ENCODE data around the gene CFAP53. TPM values are rescaled to one million over a fixed set of nuclear protein-coding genes. Genes with fewer than 3 reads are reported as not detected.

The CFAP53 gene
- polyA plus RNA-seq, 1 donor from 2014 or later, result 0.64 TPM

DNA sequence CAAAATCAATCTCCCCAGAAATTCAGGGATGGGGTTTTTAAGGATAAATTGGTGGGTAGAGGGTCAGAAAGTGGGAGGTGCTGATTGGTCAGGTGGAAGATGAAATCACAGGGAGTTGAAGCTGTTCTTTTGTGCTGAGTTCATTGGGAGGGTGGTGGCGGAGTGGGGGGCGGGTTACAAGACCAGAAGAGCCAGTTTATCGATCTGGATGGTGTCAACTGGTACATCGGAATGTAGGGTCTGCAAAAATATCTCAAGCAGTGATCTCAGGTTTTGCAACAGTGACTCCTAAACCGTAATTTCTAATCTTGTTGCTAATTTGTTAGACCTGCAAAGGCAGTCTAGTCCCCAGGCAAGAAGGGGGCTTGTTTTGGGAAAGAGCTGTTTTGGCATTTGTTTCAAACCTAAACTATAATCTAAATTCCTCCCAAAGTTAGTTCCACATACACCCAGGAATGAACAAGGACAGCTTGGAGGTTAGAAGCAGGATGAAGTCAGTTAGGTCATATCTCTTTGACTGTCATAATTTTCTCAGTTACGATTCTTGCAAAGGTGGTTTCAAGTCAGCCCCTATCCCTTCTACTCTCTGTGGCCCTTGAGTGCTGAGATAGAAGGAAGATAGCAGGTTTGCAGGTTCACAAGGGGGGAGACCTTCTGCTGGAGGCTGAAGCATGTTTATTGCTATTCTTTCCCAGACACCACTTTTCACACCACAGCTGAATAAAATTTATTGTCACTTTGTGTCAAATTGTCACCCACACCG, 33.5 kb upstream of the CFAP53 start:
- H2AFZ ChIP-seq (ENCODE audit: low read depth, low read length), result no peak overlapping the region
- H3K27ac ChIP-seq (ENCODE audit: low read length), result no peak overlapping the region
- no peaks in the 10 kb centered on the region for H4K20me1 ChIP-seq (ENCODE audit: insufficient read depth)
- H3K9ac ChIP-seq (ENCODE audit: low read length), result no peak overlapping the region
- no peaks in the 10 kb centered on the region for H3K9me3 ChIP-seq (ENCODE audit: low read length)
- no peaks in the 10 kb centered on the region for H3K9me2 ChIP-seq (ENCODE audit: insufficient read depth, low read length)
- TF ChIP-seq EZH2 (IDR thresholded peaks at IDR 0.05; ENCODE audit: borderline replicate concordance, insufficient read depth, low read length, poor library complexity, severe bottlenecking) (no peak), TAF1 (IDR thresholded peaks at IDR 0.05; ENCODE audit: low read depth) (no peak), EP300 (conservative IDR thresholded peaks at IDR 0.05; ENCODE audit: poor library complexity, severe bottlenecking) (no peak), MXI1 (conservative IDR thresholded peaks at IDR 0.05; ENCODE audit: poor library complexity, severe bottlenecking) (no peak), RAD21 (conservative IDR thresholded peaks at IDR 0.05) (no peak), POLR2AphosphoS5 (IDR thresholded peaks at IDR 0.05) (no peak), SMC3 (conservative IDR thresholded peaks at IDR 0.05; ENCODE audit: poor library complexity) (no peak)
- TF ChIP-seq, protein P1, sequence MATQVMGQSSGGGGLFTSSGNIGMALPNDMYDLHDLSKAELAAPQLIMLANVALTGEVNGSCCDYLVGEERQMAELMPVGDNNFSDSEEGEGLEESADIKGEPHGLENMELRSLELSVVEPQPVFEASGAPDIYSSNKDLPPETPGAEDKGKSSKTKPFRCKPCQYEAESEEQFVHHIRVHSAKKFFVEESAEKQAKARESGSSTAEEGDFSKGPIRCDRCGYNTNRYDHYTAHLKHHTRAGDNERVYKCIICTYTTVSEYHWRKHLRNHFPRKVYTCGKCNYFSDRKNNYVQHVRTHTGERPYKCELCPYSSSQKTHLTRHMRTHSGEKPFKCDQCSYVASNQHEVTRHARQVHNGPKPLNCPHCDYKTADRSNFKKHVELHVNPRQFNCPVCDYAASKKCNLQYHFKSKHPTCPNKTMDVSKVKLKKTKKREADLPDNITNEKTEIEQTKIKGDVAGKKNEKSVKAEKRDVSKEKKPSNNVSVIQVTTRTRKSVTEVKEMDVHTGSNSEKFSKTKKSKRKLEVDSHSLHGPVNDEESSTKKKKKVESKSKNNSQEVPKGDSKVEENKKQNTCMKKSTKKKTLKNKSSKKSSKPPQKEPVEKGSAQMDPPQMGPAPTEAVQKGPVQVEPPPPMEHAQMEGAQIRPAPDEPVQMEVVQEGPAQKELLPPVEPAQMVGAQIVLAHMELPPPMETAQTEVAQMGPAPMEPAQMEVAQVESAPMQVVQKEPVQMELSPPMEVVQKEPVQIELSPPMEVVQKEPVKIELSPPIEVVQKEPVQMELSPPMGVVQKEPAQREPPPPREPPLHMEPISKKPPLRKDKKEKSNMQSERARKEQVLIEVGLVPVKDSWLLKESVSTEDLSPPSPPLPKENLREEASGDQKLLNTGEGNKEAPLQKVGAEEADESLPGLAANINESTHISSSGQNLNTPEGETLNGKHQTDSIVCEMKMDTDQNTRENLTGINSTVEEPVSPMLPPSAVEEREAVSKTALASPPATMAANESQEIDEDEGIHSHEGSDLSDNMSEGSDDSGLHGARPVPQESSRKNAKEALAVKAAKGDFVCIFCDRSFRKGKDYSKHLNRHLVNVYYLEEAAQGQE (IDR thresholded peaks at IDR 0.05; ENCODE audit: borderline replicate concordance), result no peak
- TF ChIP-seq, protein P2, sequence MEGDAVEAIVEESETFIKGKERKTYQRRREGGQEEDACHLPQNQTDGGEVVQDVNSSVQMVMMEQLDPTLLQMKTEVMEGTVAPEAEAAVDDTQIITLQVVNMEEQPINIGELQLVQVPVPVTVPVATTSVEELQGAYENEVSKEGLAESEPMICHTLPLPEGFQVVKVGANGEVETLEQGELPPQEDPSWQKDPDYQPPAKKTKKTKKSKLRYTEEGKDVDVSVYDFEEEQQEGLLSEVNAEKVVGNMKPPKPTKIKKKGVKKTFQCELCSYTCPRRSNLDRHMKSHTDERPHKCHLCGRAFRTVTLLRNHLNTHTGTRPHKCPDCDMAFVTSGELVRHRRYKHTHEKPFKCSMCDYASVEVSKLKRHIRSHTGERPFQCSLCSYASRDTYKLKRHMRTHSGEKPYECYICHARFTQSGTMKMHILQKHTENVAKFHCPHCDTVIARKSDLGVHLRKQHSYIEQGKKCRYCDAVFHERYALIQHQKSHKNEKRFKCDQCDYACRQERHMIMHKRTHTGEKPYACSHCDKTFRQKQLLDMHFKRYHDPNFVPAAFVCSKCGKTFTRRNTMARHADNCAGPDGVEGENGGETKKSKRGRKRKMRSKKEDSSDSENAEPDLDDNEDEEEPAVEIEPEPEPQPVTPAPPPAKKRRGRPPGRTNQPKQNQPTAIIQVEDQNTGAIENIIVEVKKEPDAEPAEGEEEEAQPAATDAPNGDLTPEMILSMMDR (IDR thresholded peaks at IDR 0.05; ENCODE audit: poor library complexity, severe bottlenecking), result no peak
- H3K4me3 ChIP-seq (ENCODE audit: low read length), result no peak overlapping the region
- no peaks in the 10 kb centered on the region for H3K36me3 ChIP-seq (ENCODE audit: insufficient read depth, low read length)
- no peaks in the 10 kb centered on the region for H3K79me2 ChIP-seq (replicated peaks; ENCODE audit: insufficient read depth, low read length)
- no peaks in the 10 kb centered on the region for H3F3A ChIP-seq (ENCODE audit: insufficient read depth, low read length, poor library complexity, severe bottlenecking)
- H3K27me3 ChIP-seq (ENCODE audit: insufficient read depth, low read depth, low read length), result peaks cover 4% of the 10 kb centered on the region
- no peak overlapping the region for H3K4me2 ChIP-seq (ENCODE audit: low read length)

DNA sequence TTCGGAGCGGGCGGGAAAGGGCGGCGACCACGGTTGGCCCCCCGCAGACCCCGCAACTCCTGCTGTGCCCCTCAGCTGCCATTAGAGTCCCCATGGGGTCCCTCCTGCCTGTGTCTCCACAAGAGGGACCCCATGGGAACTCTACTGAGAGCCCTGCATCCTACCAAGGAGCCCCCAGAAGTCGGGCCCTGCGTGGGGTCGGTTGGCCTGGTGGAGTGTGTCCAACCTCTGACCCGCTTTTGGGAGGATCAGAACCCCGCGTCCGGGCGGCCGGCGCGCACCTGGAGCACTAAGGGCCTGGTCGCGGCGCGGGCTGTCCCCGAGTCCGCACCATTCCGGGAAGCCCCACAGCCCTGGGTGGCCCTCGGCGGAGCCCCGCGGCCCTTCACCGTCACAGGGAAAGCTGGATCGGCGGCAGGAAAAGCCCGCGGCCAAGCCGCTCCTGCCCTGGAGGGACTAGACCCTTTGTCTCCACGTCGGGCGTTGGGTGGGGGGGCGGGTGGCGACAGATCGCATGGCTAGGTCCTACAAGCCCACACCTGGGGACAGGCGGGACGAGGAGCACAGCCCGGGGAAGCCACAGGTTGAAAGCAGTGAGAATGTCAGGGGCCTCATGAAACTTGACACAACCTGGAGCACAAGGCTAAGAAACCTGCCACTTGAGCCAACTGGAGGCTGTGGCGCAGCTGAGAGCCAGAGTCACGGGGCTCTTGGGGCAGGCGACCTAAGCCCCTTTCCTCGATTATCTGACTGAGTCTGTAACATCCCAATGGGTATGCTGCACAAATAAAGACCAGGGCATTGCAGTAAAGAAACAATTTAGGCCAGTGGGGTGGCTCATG, 32.4 kb upstream of the CFAP53 start:
- no peaks in the 10 kb centered on the region for H3K9me2 ChIP-seq (ENCODE audit: insufficient read depth, low read length)
- H3K27ac ChIP-seq (ENCODE audit: low read length), result no peak overlapping the region
- no peaks in the 10 kb centered on the region for H3K36me3 ChIP-seq (ENCODE audit: insufficient read depth, low read length)
- H3K4me3 ChIP-seq (ENCODE audit: low read length), result peak overlapping the region; percentile 63
- no peak overlapping the region for H2AFZ ChIP-seq (ENCODE audit: low read depth, low read length)
- no peak overlapping the region for H3K9ac ChIP-seq (ENCODE audit: low read length)
- no peak overlapping the region for H3K4me2 ChIP-seq (ENCODE audit: low read length)
- no peaks in the 10 kb centered on the region for H3K79me2 ChIP-seq (replicated peaks; ENCODE audit: insufficient read depth, low read length)
- no peaks in the 10 kb centered on the region for H3K9me3 ChIP-seq (ENCODE audit: low read length)
- H3F3A ChIP-seq (ENCODE audit: insufficient read depth, low read length, poor library complexity, severe bottlenecking), result no peaks in the 10 kb centered on the region
- H4K20me1 ChIP-seq (ENCODE audit: insufficient read depth), result no peaks in the 10 kb centered on the region
- H3K27me3 ChIP-seq (ENCODE audit: insufficient read depth, low read depth, low read length), result peaks cover 4% of the 10 kb centered on the region
- TF ChIP-seq SMC3 (conservative IDR thresholded peaks at IDR 0.05; ENCODE audit: poor library complexity) (no peak), MXI1 (conservative IDR thresholded peaks at IDR 0.05; ENCODE audit: poor library complexity, severe bottlenecking) (no peak), POLR2AphosphoS5 (IDR thresholded peaks at IDR 0.05) (no peak), RAD21 (conservative IDR thresholded peaks at IDR 0.05) (no peak), TAF1 (IDR thresholded peaks at IDR 0.05; ENCODE audit: low read depth) (no peak), EZH2 (IDR thresholded peaks at IDR 0.05; ENCODE audit: borderline replicate concordance, insufficient read depth, low read length, poor library complexity, severe bottlenecking) (no peak), EP300 (conservative IDR thresholded peaks at IDR 0.05; ENCODE audit: poor library complexity, severe bottlenecking) (no peak)
- TF ChIP-seq, protein P2 (IDR thresholded peaks at IDR 0.05; ENCODE audit: poor library complexity, severe bottlenecking), result no peak
- TF ChIP-seq, protein P1 (IDR thresholded peaks at IDR 0.05; ENCODE audit: borderline replicate concordance), result no peak
